GM18873 (cell line): ENCODE results near the gene MAP3K20.
"Not testable (repeated sequence)": the region's sequence is repeated elsewhere in the genome, so short reads cannot be mapped to it uniquely, and the experiment has no call there.

Experiments used
- ATAC-seq: cut with Tn5 transposase; IDR thresholded peaks from one replicate; pipeline ENCODE4 v1.9.1; 2021; ENCODE audit warnings: mild to moderate bottlenecking, moderate library complexity, moderate number of reproducible peaks; ENCODE audit not compliant: unreplicated experiment, low FRiP score

The MAP3K20 gene

GRCh38 chr2:173191601-173192000 is 116.0 kb downstream of the MAP3K20 start:
- no peak for ATAC-seq

GRCh38 chr2:173192071-173192470 is 116.4 kb downstream of the MAP3K20 start:
- no peak for ATAC-seq

DNA sequence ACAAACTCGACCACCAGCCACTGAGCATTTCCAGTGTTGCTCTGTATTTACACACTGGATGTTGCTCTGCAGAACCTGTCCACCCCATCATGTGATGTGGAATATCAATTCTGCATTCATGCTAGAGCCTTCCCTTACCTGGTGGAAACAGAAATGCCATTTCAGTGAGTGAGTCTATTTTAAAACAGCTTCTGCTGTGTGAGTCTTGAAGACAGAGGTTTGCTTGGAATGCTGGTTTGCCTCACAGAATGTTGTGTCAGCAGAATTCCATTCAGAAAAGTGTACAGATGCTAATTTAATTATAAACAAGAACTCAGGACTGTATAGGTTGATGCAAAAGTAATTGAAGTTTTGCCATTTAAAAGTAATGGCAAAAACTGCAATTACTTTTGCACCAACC is 118.3 kb downstream of the MAP3K20 start:
- ATAC-seq, result no peak

DNA sequence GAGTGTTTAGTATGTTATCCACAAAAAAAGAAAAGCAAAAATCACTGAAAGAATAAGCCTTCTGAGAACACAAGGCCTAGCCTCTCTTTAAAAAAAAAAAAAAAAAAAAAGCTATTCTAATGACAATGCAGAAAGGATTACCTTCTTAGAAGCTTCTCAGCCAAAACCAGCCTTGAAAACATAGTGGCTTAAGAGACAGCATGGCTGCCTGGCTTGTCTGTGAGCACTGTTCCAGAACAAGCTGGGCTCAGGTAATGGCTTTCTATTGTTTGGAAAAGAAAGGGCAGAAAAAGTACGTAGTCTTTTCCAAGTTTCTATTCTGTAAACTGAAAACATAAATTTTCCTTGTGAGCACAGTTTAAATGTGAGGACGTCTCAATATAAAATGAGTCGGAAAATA is 119.5 kb downstream of the MAP3K20 start:
- ATAC-seq, result no peak

DNA sequence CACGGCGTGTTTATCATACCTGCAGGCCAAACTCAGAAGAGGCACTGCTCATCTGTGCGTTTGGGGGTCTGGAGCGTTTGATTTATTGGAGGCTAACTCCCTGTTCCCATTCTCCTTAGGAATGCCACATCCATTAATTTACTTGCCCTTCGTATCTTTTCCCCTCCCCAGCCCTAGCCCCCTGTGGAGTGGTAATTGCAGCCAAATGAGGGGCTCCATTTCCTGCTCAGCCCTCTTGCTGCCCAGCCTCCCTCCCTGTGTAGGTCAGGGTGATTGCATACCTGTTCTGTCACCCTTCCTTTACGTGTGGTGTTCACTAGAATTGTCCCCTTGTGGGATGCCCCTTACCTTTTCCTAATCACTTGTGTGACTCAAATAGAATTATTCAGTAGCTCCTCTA is 120.4 kb downstream of the MAP3K20 start:
- ATAC-seq, result no peak

DNA sequence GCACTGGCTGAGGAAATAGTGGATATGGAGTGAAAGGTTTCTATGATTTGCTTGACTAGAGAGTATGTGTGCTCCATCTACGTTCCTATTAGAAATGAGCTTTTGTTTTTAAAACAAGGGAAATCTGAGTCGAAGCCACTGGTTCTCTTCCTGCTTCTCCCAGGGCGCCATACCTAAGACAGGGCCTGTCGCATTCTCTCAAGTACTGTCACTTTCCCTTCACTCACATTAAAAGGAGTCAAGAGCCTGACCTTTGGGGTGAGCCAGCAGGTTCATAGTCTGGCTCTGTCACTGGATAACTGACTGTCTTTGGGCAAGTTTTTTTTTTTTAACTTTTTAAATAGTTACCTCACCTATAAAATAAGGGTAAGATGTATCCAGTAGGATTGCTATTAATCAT is 121.0 kb downstream of the MAP3K20 start:
- ATAC-seq, result no peak

DNA sequence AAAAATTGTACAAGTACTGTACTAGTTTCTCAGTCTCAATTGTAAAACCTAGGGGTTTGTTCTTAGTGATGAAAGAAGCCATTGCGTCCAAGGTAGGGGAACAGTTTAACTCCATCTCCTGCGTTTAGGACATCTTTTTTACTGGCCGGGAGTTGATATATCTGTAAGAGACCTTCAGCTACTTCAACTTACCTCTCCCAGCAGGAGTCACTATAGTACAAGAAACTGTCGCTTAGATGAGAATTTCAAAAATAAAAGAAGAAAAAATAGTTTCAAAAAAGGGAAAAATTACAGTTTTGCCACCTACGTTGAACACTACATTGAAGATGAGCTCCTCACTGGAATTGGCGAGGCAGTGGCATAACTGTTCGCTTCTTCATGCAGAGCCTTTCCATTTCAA is 122.7 kb downstream of the MAP3K20 start:
- no peak for ATAC-seq

DNA sequence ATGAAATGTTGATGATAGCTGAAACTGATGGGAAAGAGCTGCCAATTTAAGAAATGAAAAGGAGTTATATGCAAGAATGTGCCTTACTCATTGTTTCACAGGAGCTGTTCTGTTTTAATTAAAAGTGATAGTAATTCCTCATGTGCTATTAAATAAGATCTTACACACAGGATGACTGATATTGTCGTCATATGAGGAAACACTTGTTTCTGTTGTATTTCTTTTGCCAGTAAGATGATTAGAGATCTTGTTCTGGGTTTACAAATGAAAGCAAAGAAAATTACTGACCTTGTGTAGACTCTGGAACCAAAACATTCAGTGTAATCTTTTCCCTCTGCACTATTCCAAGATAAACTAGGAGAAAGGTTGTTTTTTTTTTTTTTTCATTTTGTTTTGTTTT is 123.6 kb downstream of the MAP3K20 start:
- no peak for ATAC-seq

GRCh38 chr2:173202570-173202969 is 126.9 kb downstream of the MAP3K20 start:
- no peak for ATAC-seq

DNA sequence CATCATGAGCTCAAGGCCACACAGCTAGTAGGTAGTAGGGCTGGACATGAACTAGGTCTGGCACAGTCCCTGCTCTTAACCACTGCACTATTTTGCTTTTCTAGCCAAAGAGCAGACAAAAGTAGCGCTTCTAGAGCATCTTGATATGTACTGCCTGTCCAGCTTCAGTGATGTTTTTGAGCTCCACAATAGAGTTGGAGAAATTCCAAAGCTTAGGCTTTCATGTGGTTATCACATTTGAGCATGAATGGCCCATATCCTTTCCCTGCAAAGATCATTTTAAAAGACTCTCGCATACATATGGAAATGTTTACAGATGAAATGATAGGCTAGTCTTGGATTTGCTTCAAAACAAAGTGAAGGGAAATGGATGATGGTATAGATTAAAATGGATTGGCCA is 128.7 kb downstream of the MAP3K20 start:
- ATAC-seq, result no peak

- no peak for ATAC-seq
These were observed 129.7 kb downstream of the MAP3K20 start for GRCh38 chr2:173205375-173205774.

DNA sequence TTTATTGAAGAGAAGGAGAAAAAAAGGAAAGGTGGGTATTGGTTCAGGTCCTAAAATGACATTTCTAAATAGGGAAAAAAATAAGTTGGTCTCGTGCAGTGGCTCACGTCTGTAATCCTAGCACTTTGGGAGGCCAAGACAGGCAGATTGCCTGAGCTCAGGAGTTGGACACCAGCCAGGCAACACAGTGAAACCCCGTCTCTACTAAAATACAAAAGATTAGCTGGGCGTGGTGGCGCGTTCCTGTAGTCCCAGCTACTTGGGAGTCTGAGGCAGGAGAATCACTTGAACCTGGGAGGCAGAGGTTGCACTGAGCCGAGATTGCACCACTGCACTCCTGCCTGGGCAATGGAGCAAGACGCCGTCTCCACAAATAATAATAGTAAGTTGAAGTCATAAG is 131.5 kb downstream of the MAP3K20 start:
- not testable (repeated sequence) for ATAC-seq

- peak; percentile 50 for ATAC-seq
These were observed 134.9 kb downstream of the MAP3K20 start for GRCh38 chr2:173210270-173211196.

DNA sequence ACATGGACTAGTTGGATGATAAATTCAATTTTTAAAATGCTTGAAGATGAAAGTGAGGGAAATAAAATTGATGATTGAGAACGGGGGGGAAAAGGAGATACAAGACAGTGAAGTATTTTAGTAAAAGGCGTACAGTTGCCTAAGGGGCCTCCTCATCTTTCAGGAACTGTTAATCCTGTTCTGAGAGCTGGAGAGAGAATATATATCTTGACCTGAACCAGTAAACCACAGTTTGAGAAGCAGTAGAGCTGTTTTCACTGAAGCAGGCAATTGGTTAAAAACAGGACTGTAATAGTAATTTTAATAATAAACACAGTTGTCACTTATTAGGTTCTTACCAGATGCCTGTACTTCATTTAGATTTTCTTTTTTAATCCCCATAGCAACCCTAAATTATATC is 137.5 kb downstream of the MAP3K20 start:
- no peak for ATAC-seq

- no peak for ATAC-seq
These were observed 138.6 kb downstream of the MAP3K20 start for GRCh38 chr2:173214213-173214612.

DNA sequence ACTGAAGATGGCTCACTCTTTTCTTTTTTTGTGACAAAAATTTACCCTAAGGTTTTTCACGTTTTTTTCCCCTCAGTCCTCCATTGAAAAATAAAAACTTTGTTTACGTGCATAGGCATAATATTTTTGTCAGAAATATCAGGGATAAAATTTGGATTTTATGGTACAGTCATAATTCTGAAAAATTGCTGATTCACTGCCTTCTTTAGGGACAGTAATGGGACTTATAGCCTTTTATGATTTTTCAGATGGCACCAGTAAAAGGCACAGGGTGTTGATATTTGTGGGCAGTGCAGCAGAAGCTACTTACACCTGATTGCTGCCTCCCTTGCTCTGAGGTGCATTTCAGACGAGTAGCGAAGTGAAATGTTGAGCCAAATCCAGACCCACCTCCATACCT is 139.7 kb downstream of the MAP3K20 start:
- no peak for ATAC-seq

DNA sequence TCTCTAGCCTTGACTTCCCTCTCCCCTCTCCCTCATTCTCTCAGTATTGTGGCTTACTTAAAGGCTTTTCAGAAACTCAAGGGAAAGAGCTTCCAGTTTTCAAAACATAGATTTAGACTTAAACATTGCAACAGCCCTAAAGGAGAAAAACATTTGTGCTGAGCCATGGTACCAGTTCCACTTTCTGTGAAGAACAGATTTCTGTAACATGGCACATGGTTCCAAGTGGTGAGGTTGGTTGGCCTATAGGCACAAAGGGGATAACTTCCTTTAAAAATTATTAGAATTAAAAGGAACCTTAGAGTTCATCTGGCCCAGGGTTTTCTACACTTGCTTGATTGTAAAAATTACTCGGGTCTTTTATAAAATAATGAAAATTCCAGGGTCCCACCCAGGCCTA is 140.4 kb downstream of the MAP3K20 start:
- no peak for ATAC-seq

DNA sequence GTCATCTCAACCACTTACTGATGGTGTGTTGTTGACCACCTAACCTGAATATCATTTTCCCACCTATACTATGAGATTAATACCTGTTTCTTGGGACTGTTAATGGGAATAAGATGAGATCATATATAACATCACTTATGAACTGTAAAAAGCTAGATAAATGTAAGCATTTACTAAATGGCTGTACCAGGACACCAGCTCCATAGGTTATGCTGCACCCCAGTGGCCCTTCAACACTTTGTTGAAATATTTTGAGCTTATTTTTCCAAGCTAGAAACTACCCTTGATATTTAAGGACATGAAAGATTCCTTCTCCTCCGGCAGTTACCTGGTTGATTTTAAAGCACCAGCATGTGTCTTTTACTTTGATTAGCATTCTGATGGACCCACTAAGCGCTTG is 141.0 kb downstream of the MAP3K20 start:
- no peak for ATAC-seq

DNA sequence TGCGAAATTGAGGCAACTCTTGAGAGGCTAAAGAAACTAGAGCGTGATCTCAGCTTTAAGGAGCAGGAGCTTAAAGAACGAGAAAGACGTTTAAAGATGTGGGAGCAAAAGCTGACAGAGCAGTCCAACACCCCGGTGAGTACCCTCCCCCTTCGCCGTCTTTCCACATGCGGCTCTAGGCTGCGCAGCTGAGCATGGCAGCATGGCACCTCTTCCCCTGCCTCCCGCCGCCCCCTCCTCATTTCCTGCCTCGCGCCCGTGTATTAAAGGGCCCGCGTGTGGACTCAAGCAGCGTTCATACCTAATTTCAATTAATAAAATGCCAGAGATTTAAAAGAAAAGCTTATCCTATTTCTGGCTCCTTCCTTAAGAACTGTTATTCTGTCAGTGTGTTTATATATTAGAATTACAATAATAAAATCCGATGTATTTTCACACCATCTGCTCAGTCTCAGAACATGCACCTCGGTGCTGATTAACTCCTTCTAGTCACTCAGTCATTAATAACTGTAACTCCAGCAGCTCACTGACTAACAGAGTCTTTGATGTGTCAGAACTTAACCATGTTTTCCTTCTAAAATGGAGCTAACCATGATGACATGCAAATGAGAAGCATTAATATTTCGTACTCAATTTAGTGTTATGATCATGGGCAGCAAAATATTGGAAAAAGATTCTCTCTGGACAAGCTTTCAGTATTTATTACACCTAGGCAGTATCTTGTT is 141.6 kb downstream of the MAP3K20 start:
- ATAC-seq, result no peak

- no peak for ATAC-seq
These were observed 142.8 kb downstream of the MAP3K20 start for GRCh38 chr2:173218326-173219056.

DNA sequence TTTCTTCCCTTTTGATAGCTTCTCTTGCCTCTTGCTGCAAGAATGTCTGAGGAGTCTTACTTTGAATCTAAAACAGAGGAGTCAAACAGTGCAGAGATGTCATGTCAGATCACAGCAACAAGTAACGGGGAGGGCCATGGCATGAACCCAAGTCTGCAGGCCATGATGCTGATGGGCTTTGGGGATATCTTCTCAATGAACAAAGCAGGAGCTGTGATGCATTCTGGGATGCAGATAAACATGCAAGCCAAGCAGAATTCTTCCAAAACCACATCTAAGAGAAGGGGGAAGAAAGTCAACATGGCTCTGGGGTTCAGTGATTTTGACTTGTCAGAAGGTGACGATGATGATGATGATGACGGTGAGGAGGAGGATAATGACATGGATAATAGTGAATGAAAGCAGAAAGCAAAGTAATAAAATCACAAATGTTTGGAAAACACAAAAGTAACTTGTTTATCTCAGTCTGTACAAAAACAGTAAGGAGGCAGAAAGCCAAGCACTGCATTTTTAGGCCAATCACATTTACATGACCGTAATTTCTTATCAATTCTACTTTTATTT is 145.6 kb downstream of the MAP3K20 start:
- no peak for ATAC-seq
